HG02840 (cell line): ENCODE measurements around the gene DUSP1.

ENCODE experiments used
- ATAC-seq: cut with Tn5 transposase; IDR thresholded peaks from one replicate; pipeline ENCODE4 v1.9.1; 2021; ENCODE audit warnings: mild to moderate bottlenecking, moderate library complexity, moderate number of reproducible peaks; ENCODE audit not compliant: unreplicated experiment, low FRiP score

The DUSP1 gene

DNA sequence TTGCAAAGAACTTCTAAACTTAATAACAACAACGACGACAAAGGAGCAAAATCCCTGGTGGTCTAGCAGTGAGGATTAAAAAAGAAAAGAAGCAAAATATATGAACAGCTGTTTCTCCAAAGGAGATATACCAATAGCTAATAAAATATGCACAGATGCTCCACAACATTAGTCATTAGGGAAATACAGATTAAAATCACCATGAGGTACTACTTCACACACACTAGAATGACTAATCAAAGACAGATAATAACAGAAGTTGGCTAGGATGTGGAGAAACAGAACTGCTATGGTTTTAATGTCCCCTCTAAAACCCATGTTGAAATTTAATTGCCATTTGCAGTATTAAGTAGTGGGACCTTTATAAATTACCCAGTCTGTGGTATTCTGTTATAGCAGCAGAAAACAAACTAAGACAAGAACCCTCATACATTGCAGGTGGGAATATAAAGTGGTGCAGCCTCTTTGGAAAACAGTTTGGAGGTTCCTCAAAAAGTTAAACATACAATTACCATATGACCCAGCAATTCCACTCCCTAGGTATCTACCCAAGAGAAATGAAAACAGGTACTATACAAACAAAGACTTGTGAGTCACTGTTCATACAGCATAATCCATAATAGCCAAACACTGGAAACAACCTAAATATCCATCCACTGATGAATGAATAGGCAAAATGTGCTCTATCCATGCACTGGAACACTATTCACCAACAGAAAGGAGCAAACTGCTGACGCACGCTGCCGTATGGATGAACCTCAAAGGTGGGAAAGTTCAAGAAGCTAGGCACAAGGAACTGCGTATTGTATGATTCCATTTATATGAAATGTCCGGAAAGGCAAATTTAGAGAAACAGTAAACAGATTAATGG lies 11.4 kb upstream of the DUSP1 start:
- ATAC-seq = no peak

- no peak for ATAC-seq
Measured at GRCh38 chr5:172779691-172780341, 8.8 kb upstream of the DUSP1 start.

GRCh38 chr5:172777881-172778814 lies 7.2 kb upstream of the DUSP1 start:
- ATAC-seq = no peak

DNA sequence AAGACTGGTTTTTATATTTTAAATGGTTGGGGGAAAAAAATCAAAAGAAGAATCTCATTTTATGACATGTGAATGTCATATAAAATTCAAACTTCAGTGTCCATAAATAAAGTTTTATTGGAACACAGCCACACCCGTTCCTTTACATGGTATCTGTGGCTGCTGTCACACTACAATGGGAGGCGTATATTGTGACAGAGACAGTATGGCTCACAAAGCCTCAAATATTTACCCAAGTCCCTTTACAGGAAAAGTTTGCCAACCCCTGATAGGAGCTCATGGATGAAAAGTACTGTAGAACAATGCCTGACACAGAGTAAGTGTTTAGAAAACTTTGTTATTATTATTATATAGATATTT lies 5.2 kb upstream of the DUSP1 start:
- no peak for ATAC-seq

DNA sequence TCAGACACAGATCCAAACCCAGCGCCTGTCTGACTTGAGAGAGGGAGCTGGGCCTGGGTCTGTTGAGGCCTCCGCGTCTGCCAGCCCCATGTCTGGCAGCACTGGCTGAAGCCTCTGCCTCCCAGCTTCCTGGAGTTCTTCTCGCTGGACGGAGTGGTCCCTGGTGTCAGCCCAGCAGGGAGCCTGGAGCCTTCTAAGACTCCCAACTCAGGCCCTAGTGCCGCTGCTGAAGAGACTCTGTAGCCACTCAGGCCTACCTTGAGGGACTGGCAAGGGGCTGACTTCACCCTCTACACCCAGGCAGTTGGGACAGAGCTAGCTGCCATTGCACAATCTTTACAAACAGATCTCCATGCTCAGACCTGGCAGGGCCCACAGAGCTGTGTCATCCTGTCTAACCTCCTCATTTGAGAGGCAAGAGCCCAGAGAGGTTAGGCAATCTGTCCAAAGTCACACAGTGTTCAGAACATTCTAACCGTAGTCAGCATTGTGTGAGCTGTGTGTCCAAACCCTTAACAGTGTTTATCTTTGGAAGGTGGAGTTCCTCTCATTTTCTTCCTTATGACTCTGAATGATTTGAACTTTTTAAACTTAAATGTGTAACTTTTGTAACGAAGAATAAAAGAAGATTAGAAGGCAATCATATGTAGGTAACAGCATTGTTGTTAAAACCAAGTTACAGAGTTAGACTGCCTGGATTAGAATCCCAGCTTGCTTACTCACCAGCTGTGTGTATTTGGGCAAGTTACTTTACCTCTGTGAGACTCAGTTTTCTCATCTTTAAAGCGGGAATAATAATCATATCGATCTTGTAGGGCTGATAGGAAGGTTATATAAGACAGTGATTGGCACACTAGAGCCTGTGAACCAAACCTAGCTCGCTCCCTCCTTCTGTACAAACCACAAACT lies 4.6 kb upstream of the DUSP1 start:
- no peak for ATAC-seq

DNA sequence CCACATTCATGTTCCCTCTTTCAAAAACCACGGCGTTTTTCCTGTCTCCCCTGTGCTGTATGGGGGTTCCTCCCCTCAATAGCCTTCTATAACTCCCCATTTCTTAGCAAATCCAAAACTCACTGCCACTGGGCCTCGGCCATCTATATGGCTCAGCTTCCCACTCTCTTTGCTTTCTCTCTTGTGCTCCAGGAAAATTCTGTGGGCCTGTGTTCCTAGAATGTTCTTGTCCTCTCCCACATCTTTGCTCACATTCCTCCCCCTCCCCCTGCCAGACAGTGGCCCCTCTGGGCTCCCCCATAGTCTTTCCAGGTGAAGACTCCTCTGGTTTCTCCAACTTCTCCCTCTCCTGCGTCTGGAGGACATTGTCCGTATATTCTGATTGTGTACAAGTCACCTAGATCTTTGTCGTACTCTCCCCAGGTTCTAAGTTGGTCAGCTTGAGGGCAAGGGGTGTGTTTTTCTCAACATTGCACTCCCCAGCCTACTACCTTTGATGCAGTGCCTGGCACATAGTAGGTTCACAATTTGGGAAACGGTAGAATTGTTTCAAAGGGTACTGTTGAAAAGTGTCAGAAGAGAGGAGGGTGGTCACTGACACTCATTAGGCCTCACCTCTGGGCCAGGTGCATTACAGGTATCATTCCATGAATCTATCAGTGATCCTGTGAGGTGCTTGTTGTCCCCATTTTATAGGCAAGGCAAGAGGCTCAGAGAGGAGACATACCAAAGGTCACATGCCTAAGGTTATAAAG lies 3.7 kb upstream of the DUSP1 start:
- ATAC-seq = no peak

DNA sequence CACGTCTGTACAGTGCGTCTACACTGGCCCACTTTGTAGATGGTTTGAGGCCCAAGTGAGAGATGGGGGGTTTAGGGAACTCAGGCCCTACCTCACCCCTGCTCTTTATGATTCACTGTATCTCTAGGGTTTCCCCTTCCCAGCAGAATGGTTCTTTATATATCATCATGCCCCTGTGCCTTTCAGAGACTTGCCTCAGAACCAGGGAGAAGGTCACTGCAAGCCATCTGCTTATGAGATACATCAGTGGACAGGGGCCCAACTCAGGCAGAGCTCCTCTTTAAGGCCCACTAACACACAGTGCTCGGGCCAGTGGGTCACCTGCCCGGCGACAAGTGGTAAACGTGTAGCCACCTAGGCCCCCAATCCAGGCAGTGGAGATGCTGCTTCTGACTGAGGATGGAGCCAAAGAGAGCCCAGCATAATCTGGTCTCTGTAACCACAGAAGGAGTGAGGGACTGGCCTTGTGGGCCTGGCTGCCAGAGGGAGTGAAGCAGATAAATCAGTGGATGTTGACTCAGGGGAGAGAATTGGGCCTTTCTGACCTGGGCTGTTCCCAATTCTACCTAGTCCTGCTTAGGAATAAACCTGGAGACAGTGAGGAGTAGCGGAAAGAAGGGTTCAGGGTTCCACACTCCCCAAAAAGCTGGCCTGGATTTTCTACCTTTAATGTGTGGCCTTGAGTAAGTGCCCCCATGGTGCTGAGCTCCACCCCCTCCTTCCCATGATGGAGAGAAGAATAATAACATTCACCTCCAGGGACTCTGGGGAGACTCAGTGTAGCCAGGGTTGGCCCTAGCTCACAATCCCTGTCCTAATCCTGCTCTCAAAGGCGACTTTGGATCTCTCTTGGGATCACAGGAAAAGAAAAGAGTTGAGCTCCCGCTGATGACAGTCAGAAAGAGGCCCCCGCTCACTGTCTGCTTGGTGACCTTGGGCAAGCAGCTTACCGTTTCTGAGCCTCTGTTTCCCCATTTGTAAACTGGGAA lies 2.8 kb upstream of the DUSP1 start:
- ATAC-seq = no peak

- no peak for ATAC-seq
Measured at GRCh38 chr5:172772112-172772906, 1.3 kb upstream of the DUSP1 start.

- ATAC-seq = no peak
Measured at GRCh38 chr5:172771439-172772111, 580 bp upstream of the DUSP1 start.

GRCh38 chr5:172770374-172770674 lies 671 bp downstream of the DUSP1 start:
- no peak for ATAC-seq

DNA sequence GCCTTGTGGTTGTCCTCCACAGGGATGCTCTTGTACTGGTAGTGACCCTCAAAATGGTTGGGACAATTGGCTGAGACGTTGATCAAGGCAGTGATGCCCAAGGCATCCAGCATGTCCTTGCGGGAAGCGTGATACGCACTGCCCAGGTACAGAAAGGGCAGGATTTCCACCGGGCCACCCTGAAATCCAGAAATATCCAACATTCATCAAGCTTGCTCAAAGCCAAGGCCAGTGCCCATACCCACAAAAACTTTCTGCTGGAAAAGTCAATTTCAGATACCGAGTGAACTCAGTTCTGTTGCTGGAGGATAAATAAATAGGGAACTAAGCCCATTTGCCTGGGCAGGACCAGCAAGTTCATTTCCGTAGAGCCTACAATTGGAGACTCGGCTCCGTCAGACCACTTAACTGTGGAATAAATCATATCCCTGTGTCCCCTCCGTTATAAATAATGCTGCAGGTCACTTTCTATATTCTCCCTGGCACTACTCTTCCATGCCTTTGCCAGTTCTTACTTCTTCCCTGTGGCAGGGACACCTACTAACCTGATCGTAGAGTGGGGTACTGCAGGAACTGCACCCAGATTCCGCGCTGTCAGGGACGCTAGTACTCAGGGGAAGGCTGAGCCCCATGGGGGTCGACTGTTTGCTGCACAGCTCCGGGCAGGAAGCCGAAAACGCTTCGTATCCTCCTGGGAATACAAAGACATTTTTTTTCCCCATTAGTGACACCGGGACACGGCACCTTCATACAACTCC lies 1.2 kb downstream of the DUSP1 start:
- no peak for ATAC-seq

DNA sequence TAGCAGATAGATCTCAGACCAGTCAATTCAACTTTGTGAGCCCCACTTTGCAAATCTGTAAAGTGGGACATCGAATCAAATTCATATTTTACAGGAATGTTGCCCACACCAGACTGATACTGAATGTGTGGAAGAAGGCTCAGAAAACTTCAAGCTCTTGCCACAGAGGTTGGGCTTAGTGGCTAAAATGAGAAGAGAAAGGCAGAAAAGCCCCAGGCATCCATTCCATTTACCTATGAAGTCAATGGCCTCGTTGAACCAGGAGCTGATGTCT lies 1.7 kb downstream of the DUSP1 start:
- no peak for ATAC-seq

- no peak for ATAC-seq
Measured at GRCh38 chr5:172768573-172769341, 2.2 kb downstream of the DUSP1 start.

DNA sequence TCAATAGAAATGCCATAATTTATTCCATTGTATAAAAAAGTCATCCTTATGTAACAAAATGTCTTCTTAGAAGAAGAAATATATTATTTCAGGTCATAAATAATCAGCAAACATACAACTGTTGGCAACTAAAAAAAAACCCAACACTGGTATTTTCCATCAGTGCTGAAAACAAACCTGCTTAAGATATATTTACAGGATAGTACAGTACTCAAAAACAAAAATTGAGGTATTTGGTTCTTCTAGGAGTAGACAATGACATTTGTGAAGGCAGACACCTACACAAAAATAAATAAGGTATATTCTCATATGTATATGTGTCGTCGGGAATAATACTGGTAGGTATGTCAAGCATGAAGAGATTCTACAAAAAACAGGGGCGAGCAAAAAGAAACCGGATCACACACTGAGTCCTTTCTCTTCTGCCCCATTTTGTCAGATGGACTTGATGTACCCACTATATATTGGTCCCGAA lies 2.9 kb downstream of the DUSP1 start:
- ATAC-seq = no peak

DNA sequence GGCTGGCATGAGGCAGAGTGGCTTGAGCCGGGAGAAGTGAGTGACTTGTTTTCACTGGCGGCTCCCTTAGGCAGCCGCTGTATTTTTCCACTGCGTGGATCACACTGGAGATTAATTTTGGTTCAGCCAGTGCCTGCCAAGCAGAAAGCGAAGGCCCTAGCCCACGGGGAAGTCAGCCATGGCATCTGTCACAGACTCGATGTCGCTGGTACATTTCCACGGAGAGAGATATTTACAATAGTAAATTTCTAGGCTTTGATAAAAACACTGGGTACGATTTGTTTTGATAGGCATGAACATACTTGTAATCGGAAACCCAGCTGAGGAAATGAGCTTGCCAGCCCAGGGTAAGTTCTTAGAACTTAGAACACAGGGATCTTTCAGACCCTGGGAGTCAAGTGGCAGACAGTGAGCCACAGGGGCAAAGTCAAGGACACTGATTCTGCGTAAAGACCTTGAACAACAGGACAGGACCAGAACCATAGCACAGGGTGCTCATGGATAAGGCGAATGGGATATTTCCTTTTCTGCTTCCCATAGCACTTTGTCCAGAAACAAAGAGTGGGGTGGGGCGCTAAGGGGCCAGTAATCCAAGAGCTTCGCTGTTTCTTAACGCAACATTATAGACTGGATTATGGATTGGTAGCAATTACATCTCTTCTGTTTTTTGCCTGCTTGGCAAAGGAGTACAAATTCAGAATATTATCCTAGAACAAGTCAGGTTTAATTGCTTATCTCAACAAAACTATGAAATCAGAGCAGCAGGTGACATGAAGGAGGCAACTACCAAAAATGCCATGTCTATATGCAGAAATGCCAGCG lies 4.5 kb downstream of the DUSP1 start:
- ATAC-seq = no peak
